Stimulated activated CD4-positive, alpha-beta T cell treated with anti-CD3 and anti-CD28 coated beads, TNF-alpha, amount 100 ng/mL, for 4 hours (primary cell): ENCODE data around the gene SH2D6.

Experiments used
- DNase-seq, 3 experiments: peaks; one replicate each; pipeline ENCODE4 v3.0.0-alpha.2; 2020; ENCODE audit warnings: low read depth in 3 of 3

SH2D6 gene

DNA sequence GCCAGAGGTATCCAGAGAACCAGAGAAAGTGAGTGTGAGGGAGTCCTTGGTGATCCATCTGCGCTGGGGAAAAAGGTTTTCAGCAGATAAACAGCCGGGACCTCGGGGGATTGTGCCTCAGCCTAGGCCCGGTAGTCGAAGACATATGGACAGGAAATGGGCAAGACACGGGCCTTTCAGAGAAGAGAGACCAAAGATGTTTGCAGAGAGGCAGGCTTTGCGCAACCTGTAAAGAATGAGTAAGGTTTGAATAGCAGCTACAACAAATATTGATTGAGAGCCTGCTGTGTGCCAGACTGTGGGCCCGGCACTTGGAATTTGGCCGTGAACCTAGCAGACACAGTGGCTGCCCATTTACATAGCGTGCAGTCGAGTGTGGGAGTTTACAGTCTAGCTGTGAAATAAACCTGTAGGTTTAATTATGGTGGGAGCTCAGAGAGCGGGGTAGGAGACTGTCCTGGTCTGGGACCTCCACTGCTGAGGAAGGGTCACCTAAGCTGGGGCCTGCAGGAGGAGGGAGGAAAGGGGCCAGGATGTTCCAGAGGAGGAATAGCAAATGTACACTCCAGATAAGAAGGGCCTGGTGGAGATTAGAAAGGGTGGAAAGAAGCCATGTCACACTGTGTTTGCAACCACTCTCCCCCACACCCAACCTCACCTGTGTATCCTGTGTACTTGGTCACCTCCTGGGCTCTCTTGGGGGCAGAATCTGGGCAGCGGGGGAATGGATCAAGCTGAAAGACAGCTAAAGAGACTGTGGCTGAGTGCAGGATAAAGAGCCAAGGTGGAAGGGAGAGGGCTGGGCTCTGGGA is 3.0 kb downstream of the SH2D6 start:
- no peak for DNase-seq

DNA sequence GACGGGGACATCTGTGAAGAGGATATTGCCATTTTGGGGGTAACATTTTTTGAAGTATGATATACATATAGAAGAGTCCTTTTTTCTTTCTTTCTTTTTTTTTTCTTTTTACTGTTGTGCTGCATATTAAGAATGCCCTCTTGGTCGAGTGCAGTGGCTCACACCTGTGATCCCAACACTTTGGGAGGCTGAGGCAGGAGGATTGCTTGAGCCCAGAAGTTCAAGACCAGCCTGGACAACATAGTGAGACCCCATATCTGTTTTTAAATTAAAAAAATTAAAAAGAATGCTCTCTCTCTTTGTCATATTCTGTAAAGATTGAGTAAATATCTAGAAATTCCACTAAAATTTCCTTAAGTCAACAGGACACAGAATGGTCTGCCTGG is 3.6 kb downstream of the SH2D6 start:
- DNase-seq: no peak

DNA sequence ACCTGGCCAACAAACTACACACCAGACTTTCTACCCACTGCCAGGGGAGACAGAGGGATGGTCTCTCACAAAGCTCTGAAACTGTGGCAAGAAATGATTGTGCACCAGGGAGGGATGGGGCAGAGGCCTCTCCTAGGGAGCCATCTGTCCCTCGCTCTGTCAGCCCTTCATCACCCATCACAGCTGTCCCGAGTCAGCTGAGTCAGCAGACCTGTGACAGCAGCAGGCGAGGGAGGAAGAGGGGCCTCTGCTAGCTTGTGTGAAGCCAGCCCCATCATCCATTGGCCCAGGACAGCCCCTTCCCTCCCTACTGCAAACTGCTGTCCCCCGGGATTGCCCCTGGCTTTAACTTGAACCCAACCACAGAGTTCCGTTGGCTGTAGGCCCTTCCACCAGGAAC is 5.0 kb downstream of the SH2D6 start:
- DNase-seq: no peak

- no peak for DNase-seq
These were observed 7.1 kb downstream of the SH2D6 start for GRCh38 chr2:85425588-85425987.

DNA sequence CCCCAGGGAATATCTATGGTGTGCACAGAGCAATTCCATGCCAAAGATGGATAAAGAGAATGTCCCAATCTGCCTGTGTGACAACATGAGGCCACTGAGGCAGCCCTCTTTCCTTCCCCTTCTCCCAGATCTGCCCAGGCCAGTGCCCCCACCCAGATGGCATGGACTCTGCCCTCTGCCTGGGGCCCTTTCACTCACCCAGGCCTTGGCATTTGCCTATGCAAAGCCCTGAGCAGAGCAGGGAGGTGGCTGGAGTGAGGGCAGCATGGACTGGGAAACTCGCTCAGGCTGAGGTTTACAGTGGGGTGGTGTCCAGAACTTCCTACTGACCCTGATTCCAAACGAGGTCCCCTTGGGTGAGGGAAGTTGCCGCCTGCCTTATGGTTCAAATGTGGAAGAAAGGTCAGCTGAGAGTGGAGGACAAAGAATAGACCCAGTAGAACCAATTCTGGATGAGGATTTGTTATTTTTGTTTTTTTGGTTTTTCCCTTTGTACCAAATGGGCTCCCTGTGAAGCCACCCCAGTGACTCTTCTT is 8.9 kb downstream of the SH2D6 start:
- no peak for DNase-seq

- DNase-seq: no peak
These were observed 9.9 kb downstream of the SH2D6 start for GRCh38 chr2:85428343-85428881.

DNA sequence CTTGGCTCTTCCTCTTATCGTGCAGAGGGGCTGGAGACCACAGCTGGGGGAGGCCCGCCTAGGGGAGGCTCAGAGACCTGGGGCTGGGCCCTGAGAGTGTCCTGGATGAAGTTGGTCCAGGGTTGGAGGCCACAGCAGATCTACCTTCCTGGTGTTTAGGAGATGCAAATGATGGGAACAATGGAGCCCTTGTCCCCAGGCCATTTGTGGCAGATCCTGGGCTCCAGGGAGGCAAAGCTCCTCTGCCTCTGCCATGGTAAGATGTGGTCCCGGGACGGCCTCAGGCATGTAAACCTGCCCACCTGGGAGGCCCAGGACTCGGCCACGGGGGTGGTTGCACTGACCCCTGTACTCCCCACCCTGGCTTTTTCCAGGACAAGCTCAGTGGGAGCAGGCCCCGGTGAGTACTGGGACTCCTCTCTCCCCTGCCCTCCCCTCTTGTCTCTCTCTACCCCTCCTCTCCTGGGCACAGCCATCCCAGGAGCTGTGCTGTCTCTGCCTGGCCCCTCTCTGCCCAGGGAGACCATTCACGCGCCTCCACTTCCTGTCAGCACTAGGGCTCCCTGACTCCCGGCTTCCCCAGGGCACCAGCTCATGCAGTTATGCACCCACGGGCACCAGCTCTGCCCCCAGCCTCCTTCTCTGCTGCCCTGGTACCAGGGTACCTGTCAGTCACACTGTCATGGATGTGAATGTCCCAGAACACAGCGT is 10.9 kb downstream of the SH2D6 start:
- no peak for DNase-seq

DNA sequence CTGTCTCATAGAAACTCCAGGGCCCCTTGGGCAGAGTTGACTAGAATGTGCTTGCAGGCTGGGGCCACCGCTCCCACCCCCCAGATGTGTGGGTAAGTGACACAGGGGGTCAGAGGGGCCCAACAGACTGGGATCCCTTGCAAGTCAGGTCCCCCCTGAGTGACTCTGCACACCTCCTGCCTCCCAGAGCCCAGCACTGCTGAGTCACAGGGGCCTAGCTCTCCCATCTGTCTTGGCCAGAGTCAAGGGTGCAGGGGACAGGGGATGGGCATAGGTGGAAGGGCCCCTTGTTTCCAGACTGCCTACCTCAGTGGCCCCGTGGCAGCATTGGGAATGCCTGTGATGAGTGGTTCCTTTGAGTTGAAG is 11.4 kb downstream of the SH2D6 start:
- DNase-seq: no peak

DNA sequence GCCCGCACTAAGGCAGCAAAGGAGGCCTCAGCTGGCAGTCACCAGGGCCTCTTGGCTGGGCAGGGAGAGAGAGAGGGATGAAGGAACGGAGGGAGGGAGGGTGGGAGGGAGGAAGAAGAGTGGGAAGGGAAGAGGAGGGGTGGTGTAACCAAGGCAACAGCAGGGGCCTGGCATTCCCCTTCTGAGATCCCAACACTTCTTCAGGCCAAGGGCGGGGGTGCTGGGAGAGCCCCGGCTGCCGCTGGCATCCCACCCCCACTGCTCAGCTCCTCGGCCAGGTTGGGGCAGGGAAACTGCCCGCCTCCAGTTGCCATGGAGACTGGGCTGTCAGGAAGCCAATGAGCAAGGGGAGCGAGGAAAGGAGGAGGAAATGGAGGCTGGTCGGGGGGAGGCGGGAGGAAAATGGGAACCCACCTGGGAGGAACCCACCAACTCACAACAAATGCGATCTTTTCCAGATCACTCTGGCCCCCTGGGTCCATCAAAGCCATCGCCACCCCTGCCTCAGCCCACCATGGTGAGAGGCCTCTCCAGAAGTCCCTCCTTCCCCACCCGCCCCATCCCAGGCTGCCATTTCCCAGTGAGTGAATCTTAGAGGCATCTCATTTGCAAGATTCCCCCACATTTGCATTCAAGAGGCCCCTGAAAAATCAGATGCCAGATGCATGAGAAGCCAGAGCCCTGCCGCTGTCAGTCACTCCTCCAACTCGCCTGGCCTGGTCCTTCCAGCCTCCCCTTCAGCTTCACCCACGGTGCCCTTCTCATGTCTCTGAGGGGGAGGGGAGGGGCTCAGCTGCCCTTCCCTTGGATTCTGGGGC is 12.4 kb downstream of the SH2D6 start:
- DNase-seq: no peak

DNA sequence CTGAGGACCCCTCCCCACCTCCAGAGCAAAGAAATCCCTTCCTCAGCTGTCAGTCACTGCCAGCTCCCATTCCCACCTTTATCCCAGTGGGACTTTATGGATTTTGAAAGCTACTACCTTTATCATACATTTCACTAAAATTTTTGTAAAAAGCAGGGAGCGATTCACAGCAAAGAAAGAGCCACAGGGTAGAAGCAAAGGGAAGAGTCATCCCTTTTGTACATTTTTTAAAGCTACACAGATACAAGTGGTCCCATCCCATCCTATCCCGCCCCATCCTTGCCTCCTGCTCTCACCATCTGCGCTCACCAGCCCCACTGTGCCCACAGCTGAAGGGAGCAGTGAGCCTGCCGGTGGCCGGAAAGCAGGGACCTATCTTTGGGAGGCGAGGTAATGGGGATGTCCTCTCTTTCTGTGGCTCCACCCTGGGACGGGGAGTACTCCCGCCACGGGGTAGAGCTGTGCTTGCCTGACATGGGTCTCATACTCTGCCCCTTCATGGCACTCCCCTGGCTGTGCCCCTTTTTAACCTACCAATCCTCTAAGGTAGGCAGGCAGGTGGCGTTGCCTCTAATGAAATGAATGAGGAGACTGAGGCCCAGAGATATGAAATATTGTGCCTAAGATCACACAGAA is 13.2 kb downstream of the SH2D6 start:
- DNase-seq: no peak

- DNase-seq: no peak
These were observed 15.1 kb downstream of the SH2D6 start for GRCh38 chr2:85433511-85434089.

DNA sequence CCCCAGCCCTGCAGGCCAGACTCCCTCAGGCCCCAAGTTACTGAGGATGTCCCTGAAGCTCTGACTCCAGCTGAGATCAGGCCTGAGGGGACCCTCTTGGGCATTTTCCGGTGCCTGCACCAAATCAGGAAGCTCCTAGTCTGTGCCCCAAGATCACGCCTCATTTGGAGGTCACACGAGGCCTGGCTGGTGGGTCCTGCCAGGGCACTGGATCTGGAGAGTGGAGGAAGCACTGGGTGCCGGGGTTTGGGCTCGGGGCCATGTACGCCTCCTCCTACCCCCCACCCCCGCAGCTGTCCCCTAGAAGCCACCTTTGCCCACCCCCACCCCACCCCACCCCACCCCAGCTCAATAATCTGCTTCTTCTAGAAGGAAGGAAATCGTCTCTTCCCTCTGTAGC is 16.2 kb downstream of the SH2D6 start:
- no peak for DNase-seq

- no peak for DNase-seq
These were observed 16.9 kb downstream of the SH2D6 start for GRCh38 chr2:85435220-85435958.

- no peak for DNase-seq
These were observed 17.7 kb downstream of the SH2D6 start for GRCh38 chr2:85435981-85436835.

DNA sequence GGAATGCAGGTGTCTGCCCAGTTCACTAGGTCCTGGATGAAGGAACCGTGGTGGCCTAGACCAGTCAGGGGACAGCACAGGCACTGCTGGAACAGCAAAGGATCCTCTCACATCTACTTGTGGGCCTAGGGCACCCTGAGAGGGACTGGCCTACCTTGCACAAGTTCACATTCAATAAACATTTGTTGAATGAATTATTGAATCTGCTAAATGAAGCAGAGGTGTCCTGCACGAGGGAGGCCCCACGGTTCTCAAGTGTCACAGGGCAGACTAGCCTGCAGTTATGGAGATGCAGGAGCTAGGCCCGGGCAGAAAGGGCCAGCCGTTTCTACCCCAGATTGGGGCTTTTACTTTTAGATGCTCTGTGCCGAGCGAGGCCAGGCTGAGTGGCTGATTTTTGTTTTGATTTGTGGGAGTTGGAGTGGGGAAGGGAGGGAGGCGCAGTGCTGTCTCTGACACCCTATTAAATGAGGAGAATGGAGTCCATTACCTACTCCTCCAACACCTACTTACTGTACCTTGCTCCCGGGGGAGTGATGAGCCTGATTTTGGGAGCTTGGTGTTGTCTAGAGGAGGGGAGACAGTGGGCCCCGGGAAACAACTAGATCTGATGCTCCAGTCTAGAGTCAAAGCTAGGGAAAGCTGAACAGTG is 18.4 kb downstream of the SH2D6 start:
- DNase-seq: no peak

DNA sequence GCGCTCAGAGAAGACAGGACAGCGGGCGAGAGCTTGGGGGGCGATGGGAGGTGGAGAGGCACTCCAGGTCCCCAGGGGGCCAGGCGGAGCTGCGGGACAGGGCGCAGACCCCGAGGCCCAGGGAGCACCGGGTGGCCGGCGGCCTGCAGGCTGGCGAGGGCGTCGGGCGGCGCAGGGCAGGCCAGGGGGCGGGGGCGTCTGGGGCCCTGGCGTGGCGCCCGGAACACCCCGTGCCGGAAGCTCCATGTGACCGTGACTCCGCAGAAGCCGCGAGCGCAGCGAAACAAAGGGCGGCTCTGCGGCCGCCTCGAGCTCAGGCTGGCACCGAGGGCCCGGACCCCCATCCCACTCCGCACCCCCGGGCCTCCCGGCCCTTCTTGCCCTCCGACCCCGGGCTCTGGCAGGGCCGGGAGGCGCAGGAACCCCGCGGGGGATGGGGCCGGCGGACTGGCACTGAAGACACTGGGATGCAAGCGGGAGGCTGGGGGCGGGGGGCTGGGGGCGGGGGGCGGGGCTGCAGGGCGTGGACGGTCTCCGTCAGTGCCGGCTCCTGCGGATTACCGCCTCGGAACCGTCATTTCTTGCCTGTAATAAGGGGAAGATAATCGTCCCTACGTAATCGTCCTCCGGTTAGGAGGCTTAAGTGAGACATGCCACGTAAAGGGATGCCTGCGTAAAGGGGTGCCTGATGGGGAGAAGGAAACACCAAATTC is 19.1 kb downstream of the SH2D6 start:
- DNase-seq: peak; percentile 38 to 50 (median 49)

DNA sequence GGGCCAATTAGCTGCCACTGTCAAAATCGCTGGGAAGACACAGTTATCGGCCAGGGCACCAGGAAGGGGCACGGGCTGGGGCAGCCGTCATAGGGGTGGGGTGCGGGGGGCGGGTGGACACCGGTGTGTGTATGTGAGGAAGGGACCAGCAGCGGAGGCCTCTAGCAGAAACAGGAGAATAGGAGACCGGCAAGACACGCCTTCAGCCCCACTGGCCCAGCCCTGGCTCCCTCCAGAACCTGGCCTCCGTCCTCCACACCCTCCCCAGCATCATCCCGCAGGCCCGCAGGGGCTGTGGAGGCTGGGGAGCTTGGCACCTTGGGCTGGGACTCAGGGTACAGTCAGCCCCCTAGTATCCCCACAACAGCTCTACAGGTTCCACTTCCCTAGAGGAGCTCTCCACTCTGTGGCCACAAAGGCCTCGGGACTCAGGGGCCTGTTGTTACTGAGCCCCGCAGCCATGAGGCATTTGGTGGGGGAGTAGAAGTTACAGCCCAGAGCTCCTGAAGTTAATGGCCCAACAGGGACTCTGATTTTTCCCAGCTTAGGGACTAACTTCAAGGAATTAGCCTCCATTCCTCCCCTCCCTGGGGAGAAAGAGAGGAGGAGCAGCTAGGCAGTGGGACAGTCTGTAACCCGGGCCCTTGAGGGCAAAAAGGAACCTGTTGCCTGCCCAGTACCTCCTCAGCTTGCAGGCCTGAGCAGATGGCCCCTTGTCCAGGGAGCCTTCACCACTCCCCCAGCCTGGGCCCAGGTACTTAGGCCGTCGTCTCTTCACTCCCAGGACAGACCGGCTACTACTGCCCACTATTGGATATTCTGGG is 19.9 kb downstream of the SH2D6 start:
- DNase-seq: no peak
